Posterior cingulate gyrus (tissue), 11 donors: ENCODE measurements around the gene TMEM59L.
"Not testable (repeated sequence)": the region's sequence is repeated elsewhere in the genome, so short reads cannot be mapped to it uniquely, and the experiment has no call there.

Experiments
- DNase-seq, 10 donors: peaks; one replicate each; pipeline versions ENCODE4 v3.0.0 to v3.0.0-alpha.2; 2020 to 2021; ENCODE audit warnings: mixed read lengths in 3 of 10
- intact Hi-C: fragments of 100-400 bp; cut with DNase I; formaldehyde crosslinking; loops from one replicate; pipeline ENCODE4 v1.15.1; 2023

TMEM59L gene

DNA sequence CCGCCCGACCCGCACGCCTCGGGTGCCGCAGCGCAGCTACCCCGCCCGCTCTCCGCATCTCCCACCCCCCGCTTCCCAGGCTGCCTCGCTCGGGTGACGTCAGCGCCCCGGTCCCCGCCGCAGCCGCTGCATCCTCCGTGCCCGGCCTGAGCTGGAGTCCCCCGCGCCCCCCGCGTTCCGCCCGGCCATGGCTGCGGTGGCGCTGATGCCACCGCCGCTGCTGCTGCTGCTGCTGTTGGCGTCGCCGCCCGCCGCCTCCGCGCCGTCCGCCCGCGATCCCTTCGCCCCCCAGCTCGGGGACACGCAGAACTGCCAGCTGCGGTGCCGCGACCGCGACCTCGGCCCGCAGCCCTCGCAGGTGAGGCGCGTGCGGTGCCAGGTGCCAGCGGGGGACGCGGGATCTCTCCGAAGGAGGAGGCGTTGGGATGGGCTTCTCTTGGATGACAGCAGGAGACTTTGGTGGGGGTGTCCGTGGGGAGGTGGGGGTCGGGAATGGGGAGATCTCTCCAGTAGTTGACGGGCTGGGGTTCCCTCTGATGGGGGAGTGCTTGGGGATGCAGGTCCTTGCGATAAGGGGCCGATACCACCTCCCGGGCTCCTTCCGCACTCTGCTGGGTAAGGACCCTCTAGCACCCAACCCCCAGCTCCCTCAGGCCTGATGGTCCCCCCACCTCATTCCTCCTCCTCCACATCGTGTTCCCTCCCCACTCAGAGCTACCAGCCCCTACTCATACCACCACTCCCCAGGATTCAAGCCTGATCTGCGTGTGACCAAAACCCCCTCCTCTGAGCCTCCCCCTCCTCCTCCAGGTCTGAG, at the start of gene TMEM59L:
TSS of gene TMEM59L (plus strand) at position 99 of the 817 bp plus-strand sequence. CDS start at position 188, 89 bp downstream.
- intact Hi-C loops, result no loop called here
- peak; percentile 65 to 96 (median 80) for DNase-seq

- no peak for DNase-seq
- intact Hi-C loops, result no loop called here
Measured at GRCh38 chr19:18566953-18567352, 45.7 kb upstream of the TMEM59L start.

- intact Hi-C loops, result no loop called here
- no peak for DNase-seq
Measured at GRCh38 chr19:18568367-18568766, 44.3 kb upstream of the TMEM59L start.

DNA sequence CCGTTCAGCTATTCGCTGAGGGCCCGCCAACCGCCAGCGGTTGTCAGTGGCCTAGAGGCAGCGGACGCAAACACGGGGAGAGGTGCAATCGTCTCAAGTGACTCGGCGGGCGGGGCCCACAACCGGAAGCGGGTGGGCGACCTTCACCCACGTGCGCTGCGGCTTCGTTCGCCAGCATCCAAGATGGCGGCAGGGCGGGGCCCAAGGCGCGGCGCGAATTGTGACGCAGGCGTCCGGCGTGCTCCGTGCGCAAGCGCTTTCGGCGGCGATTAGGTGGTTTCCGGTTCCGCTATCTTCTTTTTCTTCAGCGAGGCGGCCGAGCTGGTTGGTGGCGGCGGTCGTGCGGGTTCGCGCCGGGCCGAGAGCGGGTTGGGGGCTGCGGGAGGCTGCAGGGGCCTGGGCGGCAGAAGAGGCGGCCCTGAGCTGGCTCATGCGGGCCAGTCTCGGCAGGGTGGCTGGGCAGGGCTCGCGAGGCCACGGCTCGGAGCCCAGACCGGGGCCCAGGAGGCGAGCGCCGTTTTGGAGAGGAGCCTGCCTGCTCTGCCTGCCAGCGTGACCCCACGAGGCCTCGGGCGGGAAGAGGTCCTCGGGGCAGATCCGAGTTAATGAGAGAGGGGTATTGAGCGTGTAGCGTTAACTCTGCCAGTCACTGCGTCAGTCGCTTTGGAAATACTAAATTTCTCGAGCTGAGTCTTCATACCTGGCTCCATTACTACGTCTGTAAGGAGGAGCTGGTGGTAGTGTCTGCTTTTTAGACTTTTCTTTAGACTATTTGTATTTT, 40.9 kb upstream of the TMEM59L start, which contains the start of gene UBA52:
TSS of gene UBA52 (plus strand) at position 294 of the 781 bp plus-strand sequence. CDS start 1,444 bp downstream, outside the sequence.
- peak; percentile 95 to 99 (median 96) for DNase-seq
- intact Hi-C loops, result loop anchor here (1.0 to 2.0 kb wide), 2 partner anchors 14 to 49 kb away; partner anchors contain the start of genes ELL and KXD1

GRCh38 chr19:18574691-18575291, 37.9 kb upstream of the TMEM59L start:
- intact Hi-C loops, result no loop called here
- DNase-seq, result peak in 1 of 10 donors; percentile 20

- intact Hi-C loops, result no loop called here
- DNase-seq, result peak in 1 of 10 donors; percentile 23
Measured at GRCh38 chr19:18576383-18576782, 36.3 kb upstream of the TMEM59L start.

DNA sequence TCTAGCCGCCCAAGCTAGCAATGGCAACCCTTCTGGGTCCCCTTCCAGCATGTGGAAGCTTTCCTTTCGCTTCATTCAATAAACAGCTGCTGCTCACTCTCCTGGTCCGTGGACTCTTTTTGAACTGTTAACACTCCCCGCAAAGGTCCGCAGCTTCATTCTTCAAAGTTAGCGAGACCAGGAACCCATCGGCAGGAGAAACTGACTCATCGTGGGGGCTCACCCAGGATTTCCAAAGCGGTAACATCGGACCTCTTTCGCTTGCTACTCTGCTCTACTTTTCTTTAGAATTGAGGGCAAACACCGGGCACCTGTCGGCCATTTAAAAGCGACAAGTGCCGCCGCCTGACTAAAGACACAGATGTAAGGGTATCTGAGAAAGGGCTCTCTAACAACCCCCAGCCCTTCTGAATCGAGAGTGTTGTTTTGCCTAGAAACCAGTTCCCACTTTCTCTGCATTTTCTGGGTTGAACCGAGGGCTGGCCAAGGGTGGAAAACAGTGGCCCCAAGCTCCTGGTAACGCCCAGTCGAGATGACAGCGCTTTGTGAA, 35.2 kb upstream of the TMEM59L start:
- intact Hi-C loops, result no loop called here
- DNase-seq, result peak in 1 of 10 donors; percentile 25

DNA sequence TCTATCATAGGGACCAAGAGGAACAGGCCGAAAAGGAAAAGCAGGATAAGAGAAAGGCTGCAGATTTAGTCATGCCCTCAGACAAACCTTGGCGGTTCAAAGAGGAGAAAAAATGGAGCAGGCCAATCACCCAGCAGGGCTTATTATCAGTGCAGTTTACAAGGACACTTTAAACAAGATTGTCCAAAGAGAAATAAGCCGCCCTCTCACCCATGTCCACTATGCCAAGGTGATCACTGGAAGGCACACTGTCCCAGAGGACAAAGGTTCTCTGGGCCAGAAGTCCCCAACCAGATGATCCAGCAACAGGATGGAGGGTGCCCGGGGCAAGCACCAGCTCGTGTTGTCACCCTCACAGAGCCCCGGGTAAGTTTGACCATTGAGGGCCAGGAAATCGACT, 32.4 kb upstream of the TMEM59L start:
- DNase-seq, result peak in 1 of 10 donors; percentile 17
- intact Hi-C loops, result no loop called here

DNA sequence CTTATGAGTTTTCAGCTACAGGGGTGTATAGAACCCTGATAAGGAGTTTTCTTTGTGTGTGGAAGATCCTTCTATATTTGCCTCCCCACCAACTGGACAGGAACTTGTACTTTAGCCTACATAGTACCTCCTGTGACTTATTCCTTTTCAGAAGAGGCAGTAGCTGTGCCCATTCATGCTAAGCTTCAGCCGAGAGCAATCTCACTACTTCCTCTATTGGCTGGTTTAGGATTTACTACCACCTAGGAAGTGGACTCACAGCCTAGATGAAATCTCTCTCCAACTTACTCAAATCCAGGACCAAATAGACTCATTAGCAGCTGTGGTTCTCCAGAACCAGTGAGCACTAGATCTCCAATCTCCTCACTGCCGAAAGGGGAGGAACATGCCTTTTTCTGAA, 26.4 kb upstream of the TMEM59L start:
- no peak for DNase-seq
- intact Hi-C loops, result loop anchor here (5.0 kb wide), 2 partner anchors 129 to 331 kb away; partner anchors contain the start of genes COPE and DDX49

DNA sequence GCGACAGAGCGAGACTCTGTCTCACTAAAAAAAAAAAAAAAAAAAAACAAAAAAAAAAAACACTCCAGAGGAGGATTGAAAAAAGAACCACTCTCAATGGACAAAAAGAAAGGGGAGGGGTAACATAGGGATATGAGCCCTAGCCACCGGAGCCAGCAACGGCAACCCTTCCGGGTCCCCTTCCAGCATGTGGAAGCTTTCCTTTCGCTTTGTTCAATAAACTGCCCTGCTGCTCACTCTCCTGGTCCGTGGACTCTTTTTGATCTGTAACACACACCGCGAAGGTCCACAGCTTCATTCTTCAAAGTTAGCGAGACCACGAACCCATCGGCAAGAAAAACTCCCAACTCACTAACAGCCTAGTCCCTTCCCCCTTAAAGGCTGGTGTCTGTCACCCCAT, 25.1 kb upstream of the TMEM59L start:
- intact Hi-C loops, result loop anchor here (5.0 kb wide), 2 partner anchors 130 to 330 kb away; partner anchors contain the start of genes COPE and DDX49
- DNase-seq, result no peak

DNA sequence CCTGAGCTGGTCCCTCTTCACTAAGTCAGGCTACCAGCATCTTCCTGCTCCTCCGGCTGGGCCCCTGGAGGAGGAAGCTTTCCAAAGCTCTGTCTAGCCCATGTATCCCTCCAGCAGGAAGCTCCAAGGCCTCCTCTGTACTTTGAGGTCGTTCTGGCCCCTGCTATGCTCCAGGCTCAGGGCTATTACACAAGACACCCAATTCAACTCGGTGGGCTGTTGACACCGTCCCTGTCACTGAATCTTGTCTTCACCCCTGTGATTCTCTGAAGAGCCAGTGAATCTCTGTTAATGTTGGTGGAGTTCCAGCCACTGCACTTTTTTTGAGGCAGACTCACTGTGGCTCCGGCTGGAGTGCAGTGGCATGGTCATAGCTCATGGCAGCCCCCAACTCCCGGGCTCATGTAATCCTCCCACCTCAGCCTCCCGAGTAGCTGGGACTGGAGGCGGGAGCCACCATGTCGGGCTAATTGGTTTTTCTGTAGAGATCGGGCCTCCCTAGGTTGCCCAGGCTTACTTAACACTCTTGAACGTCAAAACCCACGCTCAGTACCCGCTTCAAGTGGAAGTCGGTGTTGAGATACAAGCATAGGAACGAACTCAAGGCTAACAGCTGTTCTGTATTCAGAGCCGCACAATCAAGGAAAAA, 24.6 kb upstream of the TMEM59L start:
- intact Hi-C loops, result loop anchor here (5.0 kb wide), 2 partner anchors 131 to 329 kb away; partner anchors contain the start of genes COPE and DDX49
- DNase-seq, result no peak

- intact Hi-C loops, result loop anchor here (5.0 kb wide), 2 partner anchors 131 to 329 kb away; partner anchors contain the start of genes COPE and DDX49
- peak; percentile 70 to 97 (median 79) for DNase-seq
Measured at GRCh38 chr19:18588611-18589379, 23.9 kb upstream of the TMEM59L start, which contains the start of gene REX1BD. Gene REX1BD, plus strand, starts transcription at chr19:18588798. Its CDS starts 4 bp downstream, at chr19:18588802.

- intact Hi-C loops, result loop anchor here (5.0 kb wide), 2 partner anchors 132 to 328 kb away; partner anchors contain the start of genes COPE and DDX49
- peak in 3 of 10 donors; percentile 86 to 90 (median 89) for DNase-seq
Measured at GRCh38 chr19:18589380-18590272, 23.0 kb upstream of the TMEM59L start.

DNA sequence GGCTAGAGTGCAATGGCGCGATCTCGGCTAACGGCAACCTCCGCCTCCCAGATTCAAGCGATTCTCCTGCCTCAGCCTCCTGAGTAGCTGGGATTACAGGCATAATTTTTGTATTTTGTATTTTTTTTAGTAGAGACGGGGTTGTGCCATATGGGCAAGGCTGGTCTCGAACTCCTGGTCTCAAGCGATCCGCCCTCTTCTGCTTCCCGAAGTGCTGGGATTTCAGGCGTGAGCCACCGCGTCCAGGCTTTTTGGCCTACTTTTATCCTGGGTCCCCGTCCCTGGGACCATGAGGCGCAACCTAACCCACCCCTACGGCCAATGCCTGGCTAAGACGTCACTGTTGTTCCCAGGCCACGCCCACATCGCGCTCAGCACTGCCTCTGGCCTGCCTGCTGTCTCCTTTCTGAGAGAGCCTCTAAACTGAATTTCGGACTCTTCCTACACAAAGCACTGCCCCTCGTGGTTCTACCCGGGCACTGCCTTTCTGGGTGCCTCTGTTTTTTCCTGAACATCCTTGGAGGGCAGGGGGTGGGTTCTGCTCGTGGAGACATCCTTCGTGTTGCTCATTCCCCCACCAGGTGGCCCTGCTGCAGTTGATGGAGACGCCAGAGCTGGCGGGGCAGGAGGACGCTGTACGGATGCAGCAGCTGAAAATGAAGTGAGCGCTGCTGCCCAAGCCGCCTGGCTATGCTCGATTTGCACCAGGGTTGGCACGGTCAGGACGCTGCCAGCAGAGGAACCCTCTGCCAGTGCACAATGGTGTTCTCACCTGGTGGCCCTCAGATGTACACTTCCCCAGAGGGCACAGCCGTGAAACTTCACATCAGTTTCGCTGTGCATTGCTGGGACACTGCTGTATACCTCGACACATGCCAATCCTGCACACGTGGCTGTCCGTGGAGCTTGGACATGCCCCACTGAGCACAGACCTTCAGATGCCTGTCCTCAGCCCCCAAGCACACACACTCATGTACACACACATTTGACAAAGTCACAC, 22.1 kb upstream of the TMEM59L start:
- intact Hi-C loops, result no loop called here
- peak; percentile 81 to 99 (median 90) for DNase-seq

DNA sequence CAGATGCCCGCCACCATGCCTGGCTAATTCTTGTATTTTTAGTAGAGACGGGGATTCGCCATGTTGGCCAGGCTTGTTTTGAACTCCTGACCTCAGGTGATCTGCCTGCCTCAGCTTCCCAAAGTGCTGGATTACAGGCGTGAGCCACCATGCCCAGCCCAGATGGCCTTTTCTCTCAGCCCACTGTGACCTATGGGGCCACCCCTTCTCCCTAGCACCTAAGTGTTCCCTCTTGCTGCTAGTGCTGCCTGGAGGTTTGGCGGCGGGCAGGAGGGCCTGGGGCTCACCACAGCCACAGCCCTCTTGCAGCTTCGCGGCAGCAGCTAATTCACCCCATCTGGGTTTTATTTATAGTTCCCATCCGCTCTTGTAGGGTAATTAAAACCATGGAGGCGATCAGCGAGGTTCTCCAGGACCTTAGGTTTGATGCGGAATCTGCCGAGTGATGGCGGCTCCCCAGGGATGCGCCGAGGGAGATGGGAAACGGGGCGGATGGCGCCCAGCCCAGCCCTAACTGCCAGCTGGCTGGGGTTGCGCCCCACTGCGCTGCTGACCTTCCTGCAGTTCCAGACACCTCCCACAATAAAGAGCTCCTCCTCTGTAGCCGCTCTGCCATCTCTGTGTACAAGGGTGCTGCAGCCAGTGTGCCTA, 20.8 kb upstream of the TMEM59L start:
- intact Hi-C loops, result no loop called here
- DNase-seq, result peak in 1 of 10 donors; percentile 59

DNA sequence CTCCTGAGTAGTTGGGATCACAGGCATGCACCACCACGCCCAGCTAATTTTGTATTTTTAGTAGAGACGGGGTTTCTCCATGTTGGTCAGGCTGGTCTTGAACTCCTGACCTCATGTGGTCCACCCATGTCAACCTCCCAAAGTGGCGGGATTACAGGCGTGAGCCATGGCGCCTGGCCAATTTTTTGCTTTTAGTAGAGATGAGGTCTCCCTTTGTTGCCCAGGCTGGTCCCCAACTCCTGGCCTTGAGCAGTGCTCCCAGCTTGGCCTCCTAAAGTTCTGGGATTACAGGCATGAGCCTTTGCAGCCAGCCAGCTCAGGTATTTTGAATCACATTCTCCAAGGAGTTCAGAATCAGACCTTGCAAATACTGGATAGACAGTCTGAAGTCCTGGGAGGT, 19.9 kb upstream of the TMEM59L start:
- DNase-seq, intact Hi-C loops: not testable (repeated sequence)
